RWPE2 (cell line): ENCODE results near the gene SMIM41.
A peak's percentile ranks its signal among the peaks of the same experiment; 100 is the strongest.

ENCODE experiments used
- ATAC-seq: fragments of 200-7000 bp; cut with Tn5 transposase; 3 replicates; pipeline ENCODE4 v1.9.1; 2021; ENCODE audit warnings: low read depth
- DNase-seq: peaks from one replicate; pipeline ENCODE4 v3.0.0-alpha.2; 2020; ENCODE audit warnings: low spot score
- H3K27ac ChIP-seq: fragments of 450-650 bp; 2 replicates; pipeline ENCODE4 v1.5.1; 2017; ENCODE audit warnings: mild to moderate bottlenecking; ENCODE audit not compliant: poor library complexity, severe bottlenecking
- H3K27me3 ChIP-seq: fragments of 250-450 bp; sonication (Bioruptor Pico); 2 replicates; pipeline ENCODE4 v1.5.1; 2021; ENCODE audit warnings: mild to moderate bottlenecking, moderate library complexity; ENCODE audit not compliant: insufficient read depth, poor library complexity, severe bottlenecking
- H3K36me3 ChIP-seq: fragments of 250-450 bp; sonication (Bioruptor Pico); 2 replicates; pipeline ENCODE4 v1.5.1; 2020; ENCODE audit warnings: low read depth, mild to moderate bottlenecking, moderate library complexity
- H3K4me1 ChIP-seq: fragments of 250-450 bp; sonication (Bioruptor Pico); 2 replicates; pipeline ENCODE4 v1.5.1; 2021; ENCODE audit warnings: mild to moderate bottlenecking, moderate library complexity; ENCODE audit not compliant: insufficient read depth, poor library complexity, severe bottlenecking
- H3K4me3 ChIP-seq: fragments of 250-450 bp; sonication (Bioruptor Pico); 2 replicates; pipeline ENCODE4 v1.5.1; 2021; ENCODE audit warnings: mild to moderate bottlenecking, moderate library complexity; ENCODE audit not compliant: severe bottlenecking
- H3K9me3 ChIP-seq: fragments of 250-450 bp; sonication (Bioruptor Pico); 2 replicates; pipeline ENCODE4 v1.5.1; 2021; ENCODE audit warnings: mild to moderate bottlenecking, moderate library complexity; ENCODE audit not compliant: severe bottlenecking
- TF ChIP-seq, protein P1 (sequence below): fragments of 450-650 bp; IDR thresholded peaks from one replicate; pipeline ENCODE4 v1.5.1; 2017; ENCODE audit warnings: mild to moderate bottlenecking, moderate library complexity; ENCODE audit not compliant: poor library complexity, severe bottlenecking

SMIM41 gene

GRCh38 chr12:52082988-52083637 is 3.6 kb downstream of the SMIM41 start:
- Histone ChIP-seq H3K4me3 (no peak overlapping the region), H3K36me3 (no peaks in the 10 kb centered on the region), H3K4me1 (no peaks in the 10 kb centered on the region), H3K27me3 (no peaks in the 10 kb centered on the region), H3K9me3 (no peaks in the 10 kb centered on the region), H3K27ac (no peak overlapping the region)
- ATAC-seq = peak; percentile 50
- TF ChIP-seq, protein P1, sequence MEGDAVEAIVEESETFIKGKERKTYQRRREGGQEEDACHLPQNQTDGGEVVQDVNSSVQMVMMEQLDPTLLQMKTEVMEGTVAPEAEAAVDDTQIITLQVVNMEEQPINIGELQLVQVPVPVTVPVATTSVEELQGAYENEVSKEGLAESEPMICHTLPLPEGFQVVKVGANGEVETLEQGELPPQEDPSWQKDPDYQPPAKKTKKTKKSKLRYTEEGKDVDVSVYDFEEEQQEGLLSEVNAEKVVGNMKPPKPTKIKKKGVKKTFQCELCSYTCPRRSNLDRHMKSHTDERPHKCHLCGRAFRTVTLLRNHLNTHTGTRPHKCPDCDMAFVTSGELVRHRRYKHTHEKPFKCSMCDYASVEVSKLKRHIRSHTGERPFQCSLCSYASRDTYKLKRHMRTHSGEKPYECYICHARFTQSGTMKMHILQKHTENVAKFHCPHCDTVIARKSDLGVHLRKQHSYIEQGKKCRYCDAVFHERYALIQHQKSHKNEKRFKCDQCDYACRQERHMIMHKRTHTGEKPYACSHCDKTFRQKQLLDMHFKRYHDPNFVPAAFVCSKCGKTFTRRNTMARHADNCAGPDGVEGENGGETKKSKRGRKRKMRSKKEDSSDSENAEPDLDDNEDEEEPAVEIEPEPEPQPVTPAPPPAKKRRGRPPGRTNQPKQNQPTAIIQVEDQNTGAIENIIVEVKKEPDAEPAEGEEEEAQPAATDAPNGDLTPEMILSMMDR = peak; percentile 97
- DNase-seq = no peak

DNA sequence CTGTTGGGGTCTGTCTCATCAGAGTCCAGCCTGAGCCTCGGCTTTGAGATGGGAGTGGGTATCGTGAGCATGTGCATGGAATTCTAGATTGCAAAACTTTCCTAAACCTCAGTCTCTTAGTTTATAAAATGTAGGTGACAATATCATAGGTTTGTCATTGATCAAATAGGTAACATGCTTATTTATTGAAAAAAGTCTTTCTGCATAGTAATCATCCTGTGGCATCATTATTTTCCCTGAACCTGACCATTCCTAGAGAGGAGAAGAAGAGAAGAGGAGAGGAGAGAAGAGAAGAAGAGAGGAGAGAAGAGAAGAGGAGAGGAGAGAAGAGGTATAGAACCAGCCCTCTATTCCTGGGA is 4.1 kb downstream of the SMIM41 start:
- no peak for ATAC-seq
- no peak overlapping the region for H3K27ac ChIP-seq
- no peaks in the 10 kb centered on the region for H3K9me3 ChIP-seq
- H3K27me3 ChIP-seq = no peaks in the 10 kb centered on the region
- H3K4me3 ChIP-seq = no peak overlapping the region
- DNase-seq = no peak
- TF ChIP-seq, protein P1 = peak; percentile 77
- H3K4me1 ChIP-seq = no peaks in the 10 kb centered on the region
- H3K36me3 ChIP-seq = no peaks in the 10 kb centered on the region

GRCh38 chr12:52084491-52085231 is 5.2 kb downstream of the SMIM41 start:
- Histone ChIP-seq H3K9me3 (no peaks in the 10 kb centered on the region), H3K27me3 (no peaks in the 10 kb centered on the region), H3K36me3 (no peaks in the 10 kb centered on the region), H3K4me3 (no peak overlapping the region), H3K4me1 (no peaks in the 10 kb centered on the region), H3K27ac (no peak overlapping the region)
- DNase-seq (no peak), ATAC-seq (no peak)
- TF ChIP-seq, protein P1 = no peak

- Histone ChIP-seq H3K4me3 (no peak overlapping the region), H3K36me3 (no peaks in the 10 kb centered on the region), H3K27ac (no peak overlapping the region), H3K27me3 (peaks cover 4% of the 10 kb centered on the region), H3K4me1 (no peaks in the 10 kb centered on the region), H3K9me3 (no peaks in the 10 kb centered on the region)
- DNase-seq (no peak), ATAC-seq (no peak)
- TF ChIP-seq, protein P1 = no peak
These were observed 6.2 kb downstream of the SMIM41 start for GRCh38 chr12:52085682-52086180.

DNA sequence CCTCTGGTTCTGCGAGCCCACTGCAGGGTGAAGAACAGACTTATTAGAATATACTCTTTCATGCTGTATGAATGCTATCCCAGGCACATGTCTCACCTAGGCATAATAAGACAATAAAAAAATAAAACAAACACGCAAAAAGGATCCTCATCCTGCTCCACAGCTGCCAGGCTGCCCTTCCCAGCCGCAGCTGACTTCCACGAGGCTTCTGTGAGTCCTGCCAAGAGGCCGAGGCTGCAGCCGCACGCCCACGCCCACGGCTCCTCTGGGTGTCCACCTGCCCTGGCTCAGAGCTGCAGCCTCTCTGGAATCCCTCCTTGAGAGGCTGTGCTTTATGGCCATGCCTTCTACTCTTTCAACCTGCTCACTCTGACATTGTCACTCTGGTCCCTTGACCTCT is 6.9 kb downstream of the SMIM41 start:
- TF ChIP-seq, protein P1 = no peak
- no peak overlapping the region for H3K27ac ChIP-seq
- H3K36me3 ChIP-seq = no peaks in the 10 kb centered on the region
- no peaks in the 10 kb centered on the region for H3K4me1 ChIP-seq
- no peak overlapping the region for H3K4me3 ChIP-seq
- peaks cover 10% of the 10 kb centered on the region for H3K27me3 ChIP-seq
- ATAC-seq (no peak), DNase-seq (no peak)
- H3K9me3 ChIP-seq = no peaks in the 10 kb centered on the region
